Tibial nerve (tissue), 4 donors: Measurements from ENCODE around the gene RYR3. TPM values are rescaled to one million over a fixed set of nuclear protein-coding genes. Genes with fewer than 3 reads are reported as not detected.

Source experiments
- DNase-seq, 2 donors: peaks; one replicate each; pipeline ENCODE4 v3.0.0-alpha.2; 2019; ENCODE audit warnings: low spot score in 2 of 2
- H3K27ac ChIP-seq, 4 donors: fragments of 200-600 bp; sonication (generic) in 3 of 4; one replicate each; pipeline ENCODE4 v1.5.1; 2017 to 2019; ENCODE audit warnings: mild to moderate bottlenecking in 1 of 4
- H3K27me3 ChIP-seq, 2 donors: fragments of 200-600 bp; sonication (generic) in 1 of 2; one replicate each; pipeline versions ENCODE4 v1.5.1 to v1.6.0; 2017 to 2019
- H3K36me3 ChIP-seq, 3 donors: fragments of 200-600 bp; sonication (generic); one replicate each; pipeline ENCODE4 v1.5.1; 2018 to 2019
- H3K4me1 ChIP-seq, 4 donors: fragments of 200-600 bp; sonication (generic) in 3 of 4; one replicate each; pipeline ENCODE4 v1.5.1; 2017 to 2019
- H3K4me3 ChIP-seq, 4 donors: fragments of 200-600 bp; sonication (generic) in 3 of 4; one replicate each; pipeline ENCODE4 v1.5.1; 2017 to 2019; ENCODE audit warnings: mild to moderate bottlenecking in 1 of 4, moderate library complexity in 1 of 4
- H3K9me3 ChIP-seq, 4 donors: fragments of 200-600 bp; sonication (generic) in 3 of 4; one replicate each; pipeline ENCODE4 v1.5.1; 2017 to 2019
- CTCF ChIP-seq, 5 experiments: fragments of 200-600 bp in 3 of 5; fragments of 450-650 bp in 2 of 5; sonication (generic) in 3 of 5; IDR thresholded peaks; one replicate each; pipeline ENCODE4 v1.5.1; 2016 to 2019; ENCODE audit warnings: antibody characterized with exemption in 5 of 5, mild to moderate bottlenecking in 3 of 5, moderate library complexity in 2 of 5
- EP300 ChIP-seq, 2 donors: sonication (generic); formaldehyde crosslinking; IDR thresholded peaks; one replicate each; pipeline ENCODE4 v1.6.1; 2017; ENCODE audit warnings: antibody characterized with exemption in 2 of 2, mild to moderate bottlenecking in 1 of 2
- POLR2A ChIP-seq, 2 donors: fragments of 450-650 bp; IDR thresholded peaks; one replicate each; pipeline ENCODE4 v1.6.1; 2017; ENCODE audit warnings: antibody characterized with exemption in 2 of 2, mild to moderate bottlenecking in 2 of 2, moderate library complexity in 2 of 2
- WGBS, 2 donors: methylation state at CpG; one replicate each; pipeline ENCODE4 v1.1.5; 2018; 5-methylcytosine and 5-hydroxymethylcytosine counted together
- total RNA-seq, 4 donors: library from RNA; depleted of rRNA; stranded (reverse); fragments of >200 nt; gene quantifications; one replicate each; pipeline ENCODE4 v1.1.0, GENCODE V29; 2016

The RYR3 gene
- total RNA-seq, 4 donors from 2014 or later = 1.2 to 7.0 (median 5.4) TPM

- Histone ChIP-seq H3K9me3 (no peaks in the 10 kb centered on the region), H3K27ac (no peak overlapping the region), H3K36me3 (no peaks in the 10 kb centered on the region), H3K27me3 (no peaks in the 10 kb centered on the region), H3K4me3 (no peak overlapping the region), H3K4me1 (no peaks in the 10 kb centered on the region)
- TF ChIP-seq CTCF (IDR thresholded peaks at IDR 0.05) (no peak), POLR2A (IDR thresholded peaks at IDR 0.05) (no peak), EP300 (IDR thresholded peaks at IDR 0.05) (no peak)
- no peak for DNase-seq
- 26 to 27% methylated on average over 5 of the region's 5 CpGs for WGBS, 2 donors
These were observed 63.6 kb downstream of the RYR3 start for GRCh38 chr15:33374226-33374914.

GRCh38 chr15:33375236-33375635 lies 64.5 kb downstream of the RYR3 start:
- no peaks in the 10 kb centered on the region for H3K36me3 ChIP-seq
- H3K27me3 ChIP-seq = no peaks in the 10 kb centered on the region
- H3K4me1 ChIP-seq = no peaks in the 10 kb centered on the region
- no peaks in the 10 kb centered on the region for H3K9me3 ChIP-seq
- H3K4me3 ChIP-seq = no peak overlapping the region
- no peak for DNase-seq
- TF ChIP-seq CTCF (IDR thresholded peaks at IDR 0.05) (no peak), POLR2A (IDR thresholded peaks at IDR 0.05) (no peak), EP300 (IDR thresholded peaks at IDR 0.05) (no peak)
- no peak overlapping the region for H3K27ac ChIP-seq
- WGBS, 2 donors = 61 to 67% methylated on average over 5 of the region's 5 CpGs

GRCh38 chr15:33377204-33377603 lies 66.4 kb downstream of the RYR3 start:
- Histone ChIP-seq H3K27me3 (no peaks in the 10 kb centered on the region), H3K4me3 (no peak overlapping the region), H3K9me3 (no peaks in the 10 kb centered on the region), H3K36me3 (no peaks in the 10 kb centered on the region), H3K27ac (no peak overlapping the region), H3K4me1 (no peaks in the 10 kb centered on the region)
- 87 to 93% methylated on average over 4 of the region's 4 CpGs for WGBS, 2 donors
- no peak for DNase-seq
- TF ChIP-seq EP300 (IDR thresholded peaks at IDR 0.05) (no peak), CTCF (IDR thresholded peaks at IDR 0.05) (no peak), POLR2A (IDR thresholded peaks at IDR 0.05) (no peak)

GRCh38 chr15:33378866-33379480 lies 68.2 kb downstream of the RYR3 start:
- DNase-seq = no peak
- 71 to 75% methylated on average over 2 of the region's 2 CpGs for WGBS, 2 donors
- H3K27ac ChIP-seq = no peak overlapping the region
- no peak overlapping the region for H3K4me3 ChIP-seq
- TF ChIP-seq EP300 (IDR thresholded peaks at IDR 0.05) = no peak
- no peak for TF ChIP-seq CTCF (IDR thresholded peaks at IDR 0.05)
- TF ChIP-seq POLR2A (IDR thresholded peaks at IDR 0.05) = no peak
- H3K9me3 ChIP-seq = no peaks in the 10 kb centered on the region
- no peaks in the 10 kb centered on the region for H3K27me3 ChIP-seq
- no peaks in the 10 kb centered on the region for H3K4me1 ChIP-seq
- H3K36me3 ChIP-seq = no peaks in the 10 kb centered on the region

- Histone ChIP-seq H3K9me3 (no peaks in the 10 kb centered on the region), H3K27me3 (no peaks in the 10 kb centered on the region), H3K4me3 (no peak overlapping the region), H3K4me1 (no peaks in the 10 kb centered on the region), H3K36me3 (no peaks in the 10 kb centered on the region), H3K27ac (no peak overlapping the region)
- 92% methylated on average over 8 of the region's 8 CpGs for WGBS, 2 donors
- no peak for DNase-seq
- TF ChIP-seq EP300 (IDR thresholded peaks at IDR 0.05) (no peak), CTCF (IDR thresholded peaks at IDR 0.05) (no peak), POLR2A (IDR thresholded peaks at IDR 0.05) (no peak)
These were observed 69.6 kb downstream of the RYR3 start for GRCh38 chr15:33380406-33380805.
